ENCODE data around the gene RNF130. TPM values are rescaled to one million over a fixed set of nuclear protein-coding genes. Genes with fewer than 3 reads are reported as not detected.

Gene RNF130
- total RNA-seq, 1 donor from 2014 or later = 52.1 TPM

DNA sequence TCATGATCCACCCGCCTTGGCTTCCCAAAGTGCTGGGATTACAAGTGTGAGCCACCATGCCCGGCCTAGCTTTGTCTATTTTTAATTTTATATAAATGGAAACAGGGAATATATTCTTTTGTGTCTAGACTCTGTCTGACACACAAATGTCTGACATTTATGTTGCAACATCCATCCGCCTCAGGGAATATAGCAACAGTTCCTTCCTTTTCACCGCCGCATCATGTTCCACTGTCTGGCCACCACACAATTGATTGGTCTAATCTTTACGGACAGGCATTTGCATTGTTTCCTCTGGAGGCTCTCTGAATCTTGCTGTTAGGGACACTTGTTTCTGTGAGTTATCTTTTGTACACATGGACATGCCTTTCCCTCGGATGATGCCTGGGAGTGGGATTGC lies 143.7 kb downstream of the RNF130 start:
- H3K27me3 Mint-ChIP-seq = no peaks in the 10 kb centered on the region
- peaks cover 4% of the 10 kb centered on the region for H3K9me3 Mint-ChIP-seq
- DNase-seq (ENCODE audit: extremely low spot score, unreplicated experiment) = no peak
- no peak overlapping the region for H3K27ac Mint-ChIP-seq
- no peaks in the 10 kb centered on the region for H3K36me3 Mint-ChIP-seq
- no peaks in the 10 kb centered on the region for H3K4me1 Mint-ChIP-seq (ENCODE audit: unreplicated experiment)
- TF ChIP-seq, protein P1, sequence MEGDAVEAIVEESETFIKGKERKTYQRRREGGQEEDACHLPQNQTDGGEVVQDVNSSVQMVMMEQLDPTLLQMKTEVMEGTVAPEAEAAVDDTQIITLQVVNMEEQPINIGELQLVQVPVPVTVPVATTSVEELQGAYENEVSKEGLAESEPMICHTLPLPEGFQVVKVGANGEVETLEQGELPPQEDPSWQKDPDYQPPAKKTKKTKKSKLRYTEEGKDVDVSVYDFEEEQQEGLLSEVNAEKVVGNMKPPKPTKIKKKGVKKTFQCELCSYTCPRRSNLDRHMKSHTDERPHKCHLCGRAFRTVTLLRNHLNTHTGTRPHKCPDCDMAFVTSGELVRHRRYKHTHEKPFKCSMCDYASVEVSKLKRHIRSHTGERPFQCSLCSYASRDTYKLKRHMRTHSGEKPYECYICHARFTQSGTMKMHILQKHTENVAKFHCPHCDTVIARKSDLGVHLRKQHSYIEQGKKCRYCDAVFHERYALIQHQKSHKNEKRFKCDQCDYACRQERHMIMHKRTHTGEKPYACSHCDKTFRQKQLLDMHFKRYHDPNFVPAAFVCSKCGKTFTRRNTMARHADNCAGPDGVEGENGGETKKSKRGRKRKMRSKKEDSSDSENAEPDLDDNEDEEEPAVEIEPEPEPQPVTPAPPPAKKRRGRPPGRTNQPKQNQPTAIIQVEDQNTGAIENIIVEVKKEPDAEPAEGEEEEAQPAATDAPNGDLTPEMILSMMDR (conservative IDR thresholded peaks at IDR 0.05) = no peak
- H3K4me3 Mint-ChIP-seq = no peak overlapping the region

DNA sequence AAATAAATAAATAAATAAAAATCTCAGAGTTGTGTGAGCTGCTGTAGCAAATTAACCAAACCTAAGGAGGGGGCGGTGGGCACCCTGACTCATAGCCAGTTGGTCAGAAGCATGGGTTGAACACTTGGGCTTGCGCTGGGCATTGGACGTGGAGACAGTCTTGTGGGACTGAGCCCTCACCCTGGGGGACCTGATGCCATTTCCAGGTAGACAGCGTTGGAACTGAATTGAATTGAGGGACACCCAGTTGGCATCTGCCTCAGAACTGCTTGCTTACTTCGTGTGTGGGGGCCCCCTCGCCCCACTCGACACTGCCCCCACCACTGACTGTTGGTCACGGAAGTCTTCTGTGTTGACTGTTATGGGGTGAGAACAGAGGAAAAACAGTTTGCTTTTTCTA lies 144.9 kb downstream of the RNF130 start:
- H3K9me3 Mint-ChIP-seq = peaks cover 4% of the 10 kb centered on the region
- H3K4me3 Mint-ChIP-seq = no peak overlapping the region
- H3K27me3 Mint-ChIP-seq = no peaks in the 10 kb centered on the region
- no peaks in the 10 kb centered on the region for H3K36me3 Mint-ChIP-seq
- TF ChIP-seq, protein P1 (conservative IDR thresholded peaks at IDR 0.05) = no peak
- H3K4me1 Mint-ChIP-seq (ENCODE audit: unreplicated experiment) = no peaks in the 10 kb centered on the region
- no peak for DNase-seq (ENCODE audit: extremely low spot score, unreplicated experiment)
- H3K27ac Mint-ChIP-seq = no peak overlapping the region

DNA sequence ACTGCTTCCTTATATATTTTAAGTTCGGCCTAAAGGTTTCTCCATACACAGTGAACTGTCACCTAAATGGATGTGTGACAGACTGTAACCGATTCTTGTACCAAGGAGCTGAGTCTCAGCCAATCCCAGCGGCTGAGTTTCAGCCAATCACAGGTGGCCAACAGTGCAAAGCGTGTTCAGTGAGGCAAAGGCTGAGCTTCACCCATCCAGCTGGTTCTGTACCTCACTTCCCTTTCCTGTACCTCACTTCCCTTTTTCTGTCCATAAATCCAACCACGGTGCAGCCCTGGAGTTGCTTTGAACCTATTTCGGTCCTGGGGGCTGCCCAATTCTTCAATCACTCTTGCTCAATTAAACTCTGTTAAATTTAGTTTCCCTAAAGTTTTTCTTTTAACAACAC lies 148.1 kb downstream of the RNF130 start:
- TF ChIP-seq, protein P1 (conservative IDR thresholded peaks at IDR 0.05) = no peak
- Mint-ChIP-seq H3K4me1 (ENCODE audit: unreplicated experiment) (no peaks in the 10 kb centered on the region), H3K27me3 (no peaks in the 10 kb centered on the region), H3K9me3 (peaks cover 4% of the 10 kb centered on the region), H3K36me3 (no peaks in the 10 kb centered on the region), H3K4me3 (no peak overlapping the region), H3K27ac (no peak overlapping the region)
- DNase-seq (ENCODE audit: extremely low spot score, unreplicated experiment) = peak; percentile 22

DNA sequence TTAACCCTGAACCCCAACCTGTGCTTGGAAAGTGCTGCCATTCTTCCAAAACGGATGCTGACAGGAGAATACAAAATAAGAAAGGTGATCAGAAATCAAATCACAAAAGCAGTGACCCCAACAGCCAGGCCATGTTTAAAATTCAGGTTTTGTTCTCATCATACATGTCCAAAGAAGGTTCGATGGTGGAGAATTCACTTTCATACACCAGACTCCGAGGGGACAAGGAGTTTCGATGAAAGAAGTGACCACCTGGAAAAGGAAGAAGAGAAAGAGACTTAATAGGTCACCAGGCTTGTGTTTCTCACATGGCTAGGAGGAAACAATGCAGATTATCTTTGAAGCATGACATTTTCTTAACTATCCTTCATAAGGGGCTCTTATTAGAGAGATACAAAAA lies 151.4 kb downstream of the RNF130 start:
- H3K27ac Mint-ChIP-seq = no peak overlapping the region
- H3K4me3 Mint-ChIP-seq = no peak overlapping the region

DNA sequence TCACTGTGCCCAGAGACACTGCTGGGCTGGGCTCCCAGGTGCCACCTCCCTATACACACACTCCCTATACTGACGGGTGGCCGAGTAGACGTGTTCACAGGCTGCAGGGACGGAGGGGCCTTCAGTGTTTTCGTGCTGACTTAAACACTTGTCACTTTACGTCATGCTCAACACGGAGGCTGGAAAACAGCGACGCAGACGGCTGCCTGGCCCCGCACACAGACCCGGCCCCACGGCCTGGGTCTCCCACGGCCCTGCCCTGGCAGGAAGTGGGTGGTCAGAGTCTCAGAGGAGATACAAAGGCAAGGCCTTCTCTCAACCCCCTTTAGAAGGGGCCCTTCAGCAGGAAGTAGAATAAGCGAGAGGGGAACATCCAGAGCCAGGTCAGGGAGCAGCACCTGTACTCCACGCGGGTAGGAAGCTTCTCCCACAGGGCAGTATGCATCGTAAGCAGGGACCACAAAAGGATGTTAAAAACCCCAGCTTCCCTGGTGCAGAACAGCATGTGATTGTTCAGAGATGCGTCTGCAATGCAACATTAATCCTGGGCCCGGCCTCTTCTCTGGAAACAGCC lies 152.0 kb downstream of the RNF130 start:
- peak; percentile 62 for DNase-seq (ENCODE audit: extremely low spot score, unreplicated experiment)
- Mint-ChIP-seq H3K36me3 (no peaks in the 10 kb centered on the region), H3K4me3 (no peak overlapping the region), H3K27ac (no peak overlapping the region), H3K27me3 (no peaks in the 10 kb centered on the region), H3K9me3 (no peaks in the 10 kb centered on the region), H3K4me1 (ENCODE audit: unreplicated experiment) (no peaks in the 10 kb centered on the region)
- TF ChIP-seq, protein P1 (conservative IDR thresholded peaks at IDR 0.05) = no peak

More for the DNA sequence above, 151.4 kb downstream of the RNF130 start:
- H3K9me3 Mint-ChIP-seq = no peaks in the 10 kb centered on the region
- no peaks in the 10 kb centered on the region for H3K4me1 Mint-ChIP-seq (ENCODE audit: unreplicated experiment)
- no peaks in the 10 kb centered on the region for H3K36me3 Mint-ChIP-seq
- DNase-seq (ENCODE audit: extremely low spot score, unreplicated experiment) = no peak
- TF ChIP-seq, protein P1 (conservative IDR thresholded peaks at IDR 0.05) = no peak
- no peaks in the 10 kb centered on the region for H3K27me3 Mint-ChIP-seq
